HG02588 (cell line): Measurements from ENCODE around the gene VAV2.
"Not testable (repeated sequence)": the region's sequence is repeated elsewhere in the genome, so short reads cannot be mapped to it uniquely, and the experiment has no call there.

Experiments
- ATAC-seq: cut with Tn5 transposase; IDR thresholded peaks from one replicate; pipeline ENCODE4 v1.9.1; 2021; ENCODE audit warnings: mild to moderate bottlenecking, moderate library complexity; ENCODE audit not compliant: unreplicated experiment

The VAV2 gene

DNA sequence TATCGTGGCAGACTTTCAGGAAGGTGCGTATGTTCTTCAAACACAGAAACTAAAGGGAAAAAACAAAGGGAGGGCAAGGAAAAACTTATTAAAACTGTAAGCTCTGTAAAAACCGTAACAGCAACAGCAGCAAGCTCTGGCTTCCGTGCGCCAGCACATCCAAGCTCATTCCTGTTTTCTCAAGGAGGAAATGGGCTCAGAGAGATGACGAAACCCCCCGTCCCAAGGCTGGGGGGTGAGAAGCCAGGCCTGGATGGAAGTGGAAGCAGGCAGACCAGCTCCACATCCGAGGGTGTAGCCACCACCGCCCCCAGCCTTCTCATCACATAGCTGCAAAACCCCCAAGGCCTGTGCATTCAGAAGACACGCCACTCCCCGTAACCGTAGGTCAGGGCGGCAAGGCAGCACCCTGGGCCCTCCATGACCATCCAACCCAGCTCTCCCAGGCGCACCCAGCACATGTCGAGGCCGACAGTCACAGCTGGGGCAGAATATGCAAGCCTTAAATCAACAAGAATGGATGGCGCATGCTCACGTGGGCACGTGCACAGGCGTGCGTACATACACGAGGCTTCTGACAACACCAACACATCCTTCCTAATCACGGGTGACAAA, 52.8 kb downstream of the VAV2 start:
- no peak for ATAC-seq

DNA sequence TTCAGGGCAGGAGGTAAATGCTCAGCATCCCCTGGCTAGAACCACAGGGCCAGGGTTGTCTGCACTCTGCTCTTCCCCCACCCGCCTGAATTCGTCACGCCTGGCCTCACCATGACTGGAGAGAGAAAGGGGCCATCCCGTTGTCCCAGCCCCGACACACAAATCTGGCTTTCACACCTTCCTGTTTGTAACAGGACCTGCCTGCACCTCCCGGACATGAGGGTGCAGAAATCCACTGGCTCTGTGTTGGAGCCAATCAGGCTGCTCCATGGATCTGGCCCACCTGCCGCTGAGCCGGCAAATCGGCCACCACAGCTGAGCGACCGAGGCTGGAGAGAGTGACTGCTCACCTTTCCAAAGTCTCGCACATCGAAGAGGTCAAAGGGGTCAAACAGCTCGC, 53.4 kb downstream of the VAV2 start:
- ATAC-seq: no peak

DNA sequence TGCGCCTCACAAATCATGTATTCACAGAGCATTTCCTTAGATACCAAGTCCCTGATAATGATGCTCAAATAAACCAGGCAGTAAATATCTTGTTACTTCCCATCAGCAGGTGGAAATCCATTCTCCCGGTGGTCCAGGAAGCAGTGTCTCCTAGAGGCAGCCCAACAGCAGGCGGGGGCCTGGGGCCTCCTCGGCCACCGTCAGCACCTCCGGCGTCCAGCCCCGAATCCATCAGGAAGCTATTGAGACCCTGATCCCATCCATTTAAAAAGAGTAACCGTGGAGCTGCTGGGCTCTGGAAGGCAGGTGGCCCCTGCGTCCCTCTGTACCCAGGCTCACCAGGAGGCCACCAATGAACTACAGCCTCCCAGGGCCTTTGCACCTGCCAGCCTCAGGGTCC, 54.0 kb downstream of the VAV2 start:
- no peak for ATAC-seq

DNA sequence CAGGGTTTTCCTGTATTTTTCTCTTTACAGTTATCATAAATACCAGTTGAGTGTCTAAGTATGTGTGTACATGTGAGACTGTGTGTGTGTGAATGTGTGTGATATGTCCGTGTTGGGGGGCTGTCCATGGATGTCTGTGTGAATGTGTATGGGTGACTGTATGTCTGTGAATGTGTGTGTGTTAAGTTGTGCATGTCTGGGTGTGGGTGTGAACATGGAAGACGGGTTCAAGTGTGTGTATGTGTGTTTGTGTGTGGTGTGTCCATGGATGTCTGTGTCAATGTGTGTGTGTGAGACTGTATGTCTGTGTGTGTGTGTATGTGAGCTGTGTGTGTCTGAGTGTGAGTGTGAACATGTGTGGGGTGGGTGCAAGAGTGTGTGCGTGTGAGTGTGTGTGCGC, 55.0 kb downstream of the VAV2 start:
- ATAC-seq: no peak

DNA sequence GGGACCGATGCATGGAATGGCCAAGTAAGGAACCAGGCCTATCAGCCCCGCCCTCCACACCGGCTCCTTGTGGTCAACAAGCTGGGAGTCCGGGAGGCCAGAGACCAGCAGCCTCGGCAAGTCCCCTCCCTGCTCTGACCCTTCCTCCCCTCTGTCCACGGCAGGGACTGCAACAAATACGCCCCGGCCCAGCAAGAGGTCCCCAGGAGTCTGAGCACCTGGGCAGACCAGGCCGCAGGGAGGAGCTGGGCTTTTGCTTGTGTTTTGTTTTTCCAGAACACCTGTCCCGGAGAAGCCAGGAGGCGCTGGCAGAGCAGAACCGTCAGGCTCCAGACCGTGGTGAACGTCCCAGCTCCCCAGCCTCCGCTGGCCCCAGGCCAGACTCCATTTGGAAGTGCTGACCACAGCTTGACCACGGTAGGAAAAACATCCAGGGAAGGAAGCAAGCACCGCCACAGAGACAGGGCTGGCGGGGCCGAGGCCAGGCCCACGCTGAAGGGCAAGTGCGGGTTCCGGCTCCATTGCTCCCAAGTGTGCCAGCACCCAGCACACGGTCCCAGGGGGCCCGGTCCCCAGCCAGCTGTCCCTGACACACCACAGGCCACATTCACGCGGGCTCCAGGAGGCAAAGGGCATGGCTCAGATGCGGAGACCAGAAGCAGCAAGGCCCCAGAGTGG, 56.7 kb downstream of the VAV2 start:
- ATAC-seq: no peak

DNA sequence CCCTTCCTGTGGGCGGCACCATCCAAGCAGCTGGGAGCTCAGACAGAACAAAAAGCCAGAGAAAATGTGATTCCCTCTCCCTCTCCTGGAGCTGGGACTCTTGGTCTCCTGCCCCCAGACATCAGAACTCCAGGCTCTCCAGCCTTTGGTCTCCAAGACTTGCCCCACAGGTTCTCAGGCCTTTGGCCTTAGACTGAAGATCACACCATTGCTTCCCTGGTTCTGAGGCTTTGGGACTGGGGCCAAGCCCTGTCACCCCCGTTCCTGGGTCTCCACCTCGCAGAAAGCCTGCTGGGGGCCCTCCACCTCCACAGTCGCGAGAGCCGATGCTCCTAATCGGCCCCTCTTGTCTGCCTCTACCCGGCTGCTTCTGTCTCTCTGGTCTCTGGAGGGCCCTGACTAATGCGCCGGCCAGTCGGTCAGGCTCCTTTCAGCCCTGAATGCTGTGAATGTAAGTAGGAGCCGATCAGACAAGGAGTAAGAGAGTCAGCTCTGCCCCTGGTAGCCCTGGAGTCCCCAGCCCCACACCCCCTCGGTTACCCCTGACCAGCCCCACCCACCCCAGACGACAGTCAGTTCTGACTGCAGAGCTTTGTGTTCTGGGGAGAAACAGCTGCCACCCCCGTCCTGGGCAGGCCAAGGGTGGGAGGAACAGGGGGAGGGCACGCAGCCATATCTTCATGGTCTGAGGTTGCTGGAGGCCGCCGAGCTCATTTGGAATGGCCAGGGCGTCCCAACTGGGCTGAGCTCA, 57.5 kb downstream of the VAV2 start:
- no peak for ATAC-seq

DNA sequence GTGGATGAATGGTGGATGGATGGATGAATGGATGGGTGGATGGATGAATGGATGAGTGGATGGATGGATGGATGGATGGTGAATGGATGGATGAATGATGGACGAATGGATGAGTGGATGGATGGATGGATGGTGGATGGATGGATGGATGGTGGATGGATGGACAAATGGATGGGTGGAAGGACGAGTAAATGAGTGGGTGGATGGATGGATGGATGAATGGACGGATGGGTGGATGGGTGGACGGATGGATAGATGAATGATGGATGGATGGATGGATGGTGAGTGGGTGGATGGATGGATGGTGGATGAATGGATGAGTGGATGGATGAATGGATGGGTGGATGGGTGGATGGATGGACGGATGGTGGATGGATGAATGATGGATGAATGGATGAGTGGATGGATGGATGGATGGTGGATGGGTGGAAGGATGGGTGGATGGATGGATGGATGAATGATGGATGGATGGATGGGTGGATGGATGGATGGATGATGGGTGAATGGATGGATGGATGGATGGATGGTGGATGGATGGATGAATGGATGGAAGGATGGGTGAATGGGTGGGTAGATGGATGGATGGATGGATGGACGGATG, 58.6 kb downstream of the VAV2 start:
- ATAC-seq: no peak

DNA sequence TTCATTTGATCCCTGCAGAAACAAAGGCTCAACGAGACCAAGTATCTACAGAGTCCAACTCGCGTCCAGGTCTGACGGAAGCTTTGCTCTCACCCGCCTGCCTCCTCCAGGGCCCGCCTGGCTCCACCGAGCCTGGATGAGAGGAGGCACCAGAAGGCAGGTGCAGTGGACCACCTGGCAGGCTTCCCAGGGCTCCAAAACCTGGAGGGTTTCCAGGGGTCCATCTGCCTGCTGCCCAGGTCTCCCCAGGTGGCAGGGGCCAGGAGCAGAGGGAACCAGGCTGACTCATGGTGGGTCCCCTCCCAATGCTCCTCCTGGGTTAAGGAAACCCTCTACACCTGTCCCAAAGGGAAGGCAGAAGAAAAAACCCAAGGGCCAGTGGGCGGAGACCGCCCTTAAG, 59.5 kb downstream of the VAV2 start:
- ATAC-seq: no peak

DNA sequence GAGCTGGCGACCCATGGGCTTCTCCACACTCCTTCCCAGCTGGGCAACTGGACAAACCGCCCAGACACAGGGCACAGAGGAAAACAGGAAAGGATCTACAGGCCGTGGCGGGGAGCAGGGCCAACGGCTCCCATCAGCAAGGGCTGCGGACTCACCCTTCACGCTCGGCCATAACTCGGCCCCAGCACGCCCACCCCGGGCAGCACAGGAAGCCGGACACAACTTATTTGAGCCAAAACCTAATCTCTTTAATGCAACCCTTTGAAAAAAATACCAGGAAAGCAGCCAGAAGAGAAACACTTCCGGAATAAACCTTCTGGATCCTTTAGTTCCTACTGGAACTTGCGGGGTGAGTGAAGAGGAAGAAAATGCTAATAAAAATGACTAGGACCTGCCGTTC, 59.9 kb downstream of the VAV2 start:
- ATAC-seq: no peak

DNA sequence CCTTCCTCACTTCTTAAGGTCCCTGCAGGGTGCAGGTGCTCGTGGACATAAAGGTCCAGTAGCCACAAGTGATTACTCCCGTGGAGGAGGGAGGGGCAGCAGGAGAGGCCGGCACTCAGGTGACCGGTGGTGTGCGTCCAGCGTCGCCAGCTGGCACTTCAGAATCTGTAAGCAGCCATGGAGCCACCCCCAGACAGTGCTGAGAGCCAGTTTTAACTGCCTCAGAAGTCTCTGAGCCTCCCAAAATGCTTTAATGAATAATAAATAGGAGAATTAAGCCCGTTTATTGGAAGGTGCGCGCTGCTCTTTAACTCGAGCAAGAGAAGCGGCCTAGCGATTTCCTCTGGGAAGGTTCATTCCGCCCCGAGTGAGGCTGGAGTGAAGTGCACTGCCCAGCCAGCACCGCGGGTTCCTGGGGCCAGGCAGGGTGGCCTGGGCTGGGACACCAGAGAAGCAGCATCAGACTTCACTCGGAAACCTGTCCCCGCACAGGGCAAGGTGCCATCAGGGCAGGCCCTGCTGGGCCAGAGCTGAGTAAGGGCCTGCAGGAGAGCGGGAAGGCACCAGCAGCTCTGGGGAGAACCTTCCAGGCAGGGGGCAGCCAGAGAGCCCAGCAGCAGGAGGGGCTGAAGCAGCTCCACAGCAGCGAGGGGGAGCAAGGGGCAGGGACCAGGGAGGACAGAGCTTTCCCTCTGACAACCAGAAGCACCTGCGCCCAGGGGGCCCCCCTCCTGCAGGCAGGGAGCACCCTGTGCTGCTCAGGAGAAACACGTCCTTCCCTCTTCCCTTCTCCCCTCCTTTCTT, 61.2 kb downstream of the VAV2 start:
- ATAC-seq: no peak

DNA sequence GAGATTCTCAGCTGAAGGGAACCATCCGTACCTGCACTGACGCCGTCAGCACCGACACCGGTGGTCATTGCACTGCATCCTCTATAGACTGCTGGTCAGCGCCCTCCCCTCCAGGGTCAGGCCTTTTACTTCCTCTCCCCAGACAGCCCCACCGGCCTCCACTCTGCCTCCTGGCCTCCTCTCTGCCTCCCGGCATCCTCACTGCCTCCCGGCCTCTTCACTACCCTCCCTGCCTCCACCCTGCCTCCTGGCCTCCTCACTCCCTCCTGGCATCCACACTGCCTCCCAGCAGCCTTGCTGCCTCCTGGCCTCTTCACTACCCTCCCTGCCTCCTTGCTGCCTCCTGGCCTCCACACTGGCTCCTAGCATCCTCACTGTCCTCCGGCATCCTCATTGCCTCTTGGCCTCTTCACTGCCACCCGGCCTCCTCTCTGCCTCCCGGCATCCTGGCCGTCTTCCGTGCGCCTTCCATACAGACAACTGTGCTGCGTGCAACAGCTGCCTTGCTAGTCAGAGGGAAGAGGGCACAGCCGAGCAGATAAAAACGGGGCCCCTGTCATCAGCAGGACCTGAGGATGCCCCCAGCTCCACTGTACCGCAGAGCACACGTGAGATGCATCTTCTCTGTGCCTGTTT, 62.0 kb downstream of the VAV2 start:
- no peak for ATAC-seq

DNA sequence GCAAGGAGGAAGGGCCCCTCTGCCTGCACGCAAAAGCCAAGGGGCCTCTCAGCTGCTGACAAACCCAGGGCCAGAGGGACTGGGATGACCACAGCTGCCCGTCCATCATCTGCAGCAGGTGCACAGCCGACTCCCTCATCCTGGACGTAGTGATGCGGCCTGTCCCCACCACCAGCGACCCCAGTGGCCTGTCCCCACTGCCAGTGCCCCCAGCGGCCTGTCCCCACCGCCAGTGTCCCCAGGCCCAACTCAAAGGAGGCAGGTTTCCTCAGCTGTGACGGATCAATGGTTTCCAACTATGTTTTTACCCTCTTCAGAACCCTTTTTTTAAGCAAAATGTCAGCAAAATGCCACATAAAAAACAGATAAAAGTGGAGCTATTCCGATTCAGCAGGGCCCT, 62.5 kb downstream of the VAV2 start:
- no peak for ATAC-seq

DNA sequence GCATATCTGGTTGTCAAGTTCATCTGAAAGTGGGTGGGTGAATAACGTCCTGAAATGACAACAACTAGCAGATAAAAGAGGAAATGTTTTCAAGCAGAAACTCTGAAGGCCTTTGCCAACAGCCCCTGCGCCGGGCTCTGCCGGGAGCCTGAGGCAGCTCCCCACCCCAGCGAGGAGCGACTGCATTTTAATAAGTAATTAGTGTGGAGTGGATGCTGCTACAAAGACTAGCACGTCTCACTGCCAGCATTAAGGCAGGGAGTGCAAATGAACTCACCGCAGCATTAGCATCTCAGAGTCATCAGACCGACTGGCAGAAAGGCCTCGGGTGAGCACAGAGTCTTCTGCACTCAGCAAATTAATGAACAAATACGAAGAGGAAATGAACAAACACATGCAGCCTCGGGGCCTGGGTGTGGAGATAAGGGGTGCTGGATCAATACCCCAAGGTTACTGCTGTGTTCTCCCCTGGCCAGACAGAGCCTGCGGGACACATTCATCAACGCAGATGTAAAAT, 63.8 kb downstream of the VAV2 start:
- no peak for ATAC-seq

DNA sequence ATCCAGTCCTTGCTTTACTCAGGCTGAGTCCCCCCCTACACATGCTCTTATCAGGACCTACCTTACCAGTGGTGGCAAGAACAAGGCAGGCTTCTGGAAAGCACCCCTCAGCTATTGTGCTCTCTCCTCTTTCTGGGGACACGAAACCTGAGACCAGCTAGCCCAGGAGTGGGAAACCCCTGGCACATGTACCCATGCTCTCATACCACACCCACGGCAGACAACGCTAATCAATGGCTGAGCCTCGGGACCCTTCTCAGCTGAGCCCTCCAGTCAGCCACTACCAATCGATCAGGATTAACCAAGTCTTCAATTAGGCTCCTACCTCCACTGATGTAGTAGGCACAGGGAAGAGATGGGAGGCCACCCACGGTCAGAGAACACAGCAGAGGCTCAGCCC, 65.1 kb downstream of the VAV2 start:
- ATAC-seq: no peak

DNA sequence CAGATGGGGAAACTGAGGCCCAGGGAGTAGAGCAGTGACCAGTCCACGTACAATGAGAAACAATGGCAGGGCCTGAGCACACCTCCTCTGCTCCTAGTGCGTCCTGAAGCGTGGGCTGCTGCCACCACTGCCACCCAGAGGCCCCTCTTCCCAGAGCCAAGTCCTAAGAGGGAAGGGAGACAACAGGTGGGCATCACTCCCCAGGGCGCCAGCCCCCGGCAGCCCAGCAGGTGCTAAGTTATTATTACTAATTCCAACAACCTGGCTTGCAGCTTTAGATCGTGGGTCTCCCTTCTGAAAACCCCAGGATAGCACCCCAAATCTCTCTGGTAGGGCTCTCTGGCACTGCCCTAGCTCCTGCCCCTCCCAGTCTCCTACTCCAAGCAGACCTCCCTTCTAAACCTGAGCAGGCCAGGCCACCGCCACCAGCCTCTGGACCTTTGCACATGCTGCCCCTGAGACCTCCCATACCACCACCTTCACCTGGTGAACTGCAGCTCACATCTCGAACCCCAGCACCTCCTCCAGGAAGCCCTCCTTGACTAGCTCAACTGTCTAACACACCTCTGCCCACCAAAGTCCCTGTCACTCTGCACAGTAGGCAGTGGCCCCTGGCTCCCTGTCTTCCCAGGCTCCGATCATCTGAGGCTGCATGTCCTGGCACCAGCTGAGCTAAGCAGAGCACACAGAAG, 65.8 kb downstream of the VAV2 start:
- ATAC-seq: no peak

DNA sequence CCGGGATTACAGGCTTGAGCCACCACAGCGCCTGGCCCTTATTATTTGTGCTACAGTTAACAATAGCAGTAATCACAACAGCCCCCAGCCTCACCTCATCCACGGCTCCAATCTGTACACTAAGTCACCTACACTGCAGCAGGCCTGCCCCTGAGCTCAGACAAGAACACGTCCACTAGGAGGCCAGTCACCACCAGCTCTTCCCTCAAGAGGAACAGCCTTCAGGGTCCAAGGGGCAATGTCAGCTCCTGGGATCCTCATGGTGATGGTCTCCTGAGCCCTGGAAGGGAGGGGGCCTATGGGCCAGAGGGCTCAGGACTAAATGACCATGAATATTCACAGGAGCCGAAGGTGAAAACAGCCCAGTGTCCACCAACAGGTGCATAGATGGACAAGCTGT, 67.7 kb downstream of the VAV2 start:
- no peak for ATAC-seq

DNA sequence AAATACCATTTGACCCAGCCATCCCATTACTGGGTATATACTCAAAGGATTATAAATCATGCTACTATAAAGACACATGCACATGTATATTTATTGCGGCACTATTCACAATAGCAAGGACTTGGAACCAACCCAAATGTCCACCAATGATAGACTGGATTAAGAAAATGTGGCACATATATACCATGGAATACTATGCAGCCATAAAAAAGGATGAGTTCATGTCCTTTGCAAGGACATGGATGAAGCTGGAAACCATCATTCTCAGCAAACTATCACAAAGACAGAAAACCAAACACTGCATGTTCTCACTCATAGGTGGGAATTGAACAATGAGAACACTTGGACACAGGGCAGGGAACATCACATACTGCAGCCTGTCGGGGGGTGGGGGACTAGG, 68.5 kb downstream of the VAV2 start:
- not testable (repeated sequence) for ATAC-seq

DNA sequence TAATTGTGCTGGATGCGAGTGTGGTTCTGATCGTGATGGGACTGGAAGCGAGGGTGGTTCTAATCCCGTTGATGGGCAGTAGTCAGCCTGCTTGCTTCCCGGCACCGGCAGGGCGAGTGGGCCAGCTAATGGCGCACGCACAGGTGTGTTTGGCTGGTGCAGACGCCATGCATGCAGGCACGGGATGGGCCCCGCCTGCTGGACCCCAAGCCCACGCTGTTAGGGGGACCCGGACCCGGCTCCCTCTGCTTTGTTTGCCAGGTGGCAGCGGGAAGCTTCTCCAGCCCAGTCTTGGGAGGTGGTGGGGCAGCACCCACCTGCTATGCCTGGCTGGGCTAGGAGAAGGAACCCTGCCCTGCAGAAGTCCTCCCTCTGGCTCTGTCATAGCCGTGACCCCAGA, 70.3 kb downstream of the VAV2 start:
- no peak for ATAC-seq

DNA sequence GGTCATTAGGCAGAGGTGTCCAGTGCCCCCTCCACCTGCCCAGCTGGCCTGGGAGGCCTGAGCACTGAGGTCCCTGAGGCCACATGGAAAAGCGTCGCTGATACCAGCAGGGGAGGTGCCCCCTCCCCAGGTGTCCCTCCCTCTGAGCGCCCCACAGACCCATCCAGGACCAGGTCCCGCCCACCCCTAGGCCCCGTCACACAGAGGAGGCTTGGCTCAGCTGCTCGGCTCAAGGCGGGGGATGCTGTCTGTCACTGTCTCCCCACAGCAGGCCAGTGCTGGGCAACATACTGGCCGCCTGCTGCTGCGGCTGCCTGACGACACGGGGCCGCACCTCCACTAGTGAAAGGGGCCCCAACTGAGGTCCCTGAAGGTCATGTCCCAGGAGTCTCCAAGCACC, 71.7 kb downstream of the VAV2 start:
- ATAC-seq: no peak
